Kidney (tissue), 14 donors: ENCODE measurements around the gene NRCAM. TPM values are rescaled to one million over a fixed set of nuclear protein-coding genes. Genes with fewer than 3 reads are reported as not detected.

Source experiments
- DNase-seq, 5 donors: peaks; one replicate each; pipeline ENCODE4 v3.0.0-alpha.2; 2013 to 2020
- FAIRE-seq: peaks from 2 replicates; lab custom pipeline; 2012; peaks lifted over from hg19 to GRCh38; lab: Jason Lieb, UNC
- H3K27ac ChIP-seq, 2 donors: one replicate each; pipeline ENCODE4 v1.7.0; 2013; ENCODE audit warnings: low read depth in 2 of 2, low read length in 2 of 2, inconsistent platforms in 1 of 2
- H3K27me3 ChIP-seq: one replicate; pipeline ENCODE4 v1.7.1; 2013; ENCODE audit warnings: low read length, inconsistent platforms; ENCODE audit not compliant: control insufficient read depth, insufficient read depth
- H3K36me3 ChIP-seq, 3 donors: one replicate each; pipeline versions ENCODE4 v1.7.0 to v1.7.1; 2013; ENCODE audit warnings: low read length in 3 of 3, control low read depth in 1 of 3, inconsistent platforms in 1 of 3; ENCODE audit not compliant: insufficient read depth in 3 of 3, control insufficient read depth in 2 of 3
- H3K4me1 ChIP-seq, 3 donors: one replicate each; pipeline versions ENCODE4 v1.7.0 to v1.7.1; 2013; ENCODE audit warnings: low read length in 3 of 3, inconsistent platforms in 1 of 3, low read depth in 1 of 3; ENCODE audit not compliant: control insufficient read depth in 2 of 3, insufficient read depth in 2 of 3
- H3K4me3 ChIP-seq, 3 donors: one replicate each; pipeline versions ENCODE4 v1.7.0 to v1.8.1; 2013; ENCODE audit warnings: low read length in 3 of 3, control low read depth in 1 of 3, inconsistent platforms in 1 of 3
- H3K9ac ChIP-seq, 3 donors: one replicate each; pipeline versions ENCODE4 v1.7.0 to v1.7.1; 2013; ENCODE audit warnings: low read length in 3 of 3, control low read depth in 1 of 3, inconsistent platforms in 1 of 3
- H3K9me3 ChIP-seq, 3 donors: one replicate each; pipeline versions ENCODE4 v1.7.0 to v1.7.1; 2013; ENCODE audit warnings: low read length in 3 of 3, control low read depth in 1 of 3, inconsistent platforms in 1 of 3; ENCODE audit not compliant: control insufficient read depth in 2 of 3, insufficient read depth in 1 of 3
- intact Hi-C: fragments of 100-400 bp; cut with DNase I; formaldehyde crosslinking; loops from one replicate; pipeline ENCODE4 v1.11.1; 2022
- polyA plus RNA-seq: library from polyadenylated mRNA; stranded (reverse); fragments of 350-450 nt; fragmentation: Illumina TruSeq; extraction: RNeasy Lipid Tissue Mini Kit (QIAGEN cat#74804); gene quantifications from one replicate; pipeline ENCODE4 v1.2.3, GENCODE V29; 2014; ENCODE audit warnings: low read depth, low replicate concordance; ENCODE audit not compliant: insufficient read depth
- total RNA-seq: library from RNA; stranded (reverse); fragmentation: NEBNext Ultra II Directional; extraction: Animal tissue kit (Norgen Biotek cat#: 25700); gene quantifications from one replicate; pipeline ENCODE4 v1.2.1, GENCODE V29; 2021
- TF ChIP-seq, protein P1 (sequence below): IDR thresholded peaks from 3 replicates; pipeline ENCODE4 v1.5.1; 2012; ENCODE audit warnings: mild to moderate bottlenecking, moderate library complexity, borderline replicate concordance; ENCODE audit not compliant: insufficient read depth; ENCODE audit errors: extremely low read depth
- donor health status: control.
- donor health status: control.
- donor health status: control.
- donor health status: control.
- donor health status: control.
- donor health status: DM: yes; HTN: yes; CAD: no.
- donor health status: Normal renal cell carcinoma (clear cell type).

Gene NRCAM
- total and polyA plus RNA-seq, 2 donors from 2014 or later: 16.8 to 20.6 TPM

DNA sequence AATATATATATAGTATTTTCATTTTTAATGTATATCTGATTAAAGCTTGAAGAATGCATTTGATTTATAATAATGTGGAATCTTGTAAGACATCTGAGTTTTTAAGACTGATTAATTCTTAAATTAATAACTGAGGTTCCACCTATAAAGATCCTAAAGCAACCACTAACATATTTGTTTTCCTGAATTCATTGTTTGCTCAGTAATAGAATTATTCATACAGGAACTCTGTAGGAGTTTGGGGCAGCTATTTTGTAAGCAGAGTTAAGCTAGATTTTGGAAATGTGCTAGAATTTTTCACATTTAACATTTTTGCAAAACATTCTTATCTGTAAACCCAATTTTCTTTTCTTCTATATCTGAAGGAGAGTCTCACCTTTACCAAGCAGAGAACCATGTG, 88.9 kb downstream of the NRCAM start:
- no peaks in the 10 kb centered on the region for H3K4me1 ChIP-seq
- H3K27me3 ChIP-seq: no peaks in the 10 kb centered on the region
- no peak overlapping the region for H3K4me3 ChIP-seq
- FAIRE-seq (no peak), DNase-seq (no peak)
- H3K9ac ChIP-seq: no peak overlapping the region
- H3K27ac ChIP-seq: no peak overlapping the region
- H3K9me3 ChIP-seq: no peaks in the 10 kb centered on the region
- TF ChIP-seq, protein P1, sequence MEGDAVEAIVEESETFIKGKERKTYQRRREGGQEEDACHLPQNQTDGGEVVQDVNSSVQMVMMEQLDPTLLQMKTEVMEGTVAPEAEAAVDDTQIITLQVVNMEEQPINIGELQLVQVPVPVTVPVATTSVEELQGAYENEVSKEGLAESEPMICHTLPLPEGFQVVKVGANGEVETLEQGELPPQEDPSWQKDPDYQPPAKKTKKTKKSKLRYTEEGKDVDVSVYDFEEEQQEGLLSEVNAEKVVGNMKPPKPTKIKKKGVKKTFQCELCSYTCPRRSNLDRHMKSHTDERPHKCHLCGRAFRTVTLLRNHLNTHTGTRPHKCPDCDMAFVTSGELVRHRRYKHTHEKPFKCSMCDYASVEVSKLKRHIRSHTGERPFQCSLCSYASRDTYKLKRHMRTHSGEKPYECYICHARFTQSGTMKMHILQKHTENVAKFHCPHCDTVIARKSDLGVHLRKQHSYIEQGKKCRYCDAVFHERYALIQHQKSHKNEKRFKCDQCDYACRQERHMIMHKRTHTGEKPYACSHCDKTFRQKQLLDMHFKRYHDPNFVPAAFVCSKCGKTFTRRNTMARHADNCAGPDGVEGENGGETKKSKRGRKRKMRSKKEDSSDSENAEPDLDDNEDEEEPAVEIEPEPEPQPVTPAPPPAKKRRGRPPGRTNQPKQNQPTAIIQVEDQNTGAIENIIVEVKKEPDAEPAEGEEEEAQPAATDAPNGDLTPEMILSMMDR: no peak
- intact Hi-C loops: no loop called here
- no peaks in the 10 kb centered on the region for H3K36me3 ChIP-seq

DNA sequence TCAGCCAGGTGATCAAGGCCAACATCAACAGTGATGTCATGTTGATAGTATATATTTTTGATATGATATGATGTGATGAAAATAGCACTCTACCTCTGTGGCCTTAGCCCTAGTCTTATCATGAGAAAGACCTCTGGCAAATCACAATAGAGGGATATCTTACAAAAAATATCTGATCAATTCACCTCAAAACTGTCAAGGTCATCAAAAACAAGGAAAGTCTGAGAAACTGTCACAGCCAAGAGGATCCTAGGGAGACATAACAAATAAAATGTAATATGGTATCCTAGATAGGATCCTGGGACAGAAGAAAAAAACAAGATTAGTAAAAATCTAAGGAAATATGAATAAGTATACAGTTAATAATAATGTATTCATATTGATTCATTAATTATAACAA, 92.6 kb downstream of the NRCAM start:
- Histone ChIP-seq H3K27ac (no peak overlapping the region), H3K27me3 (no peaks in the 10 kb centered on the region), H3K4me1 (peaks cover 0 to 3% (median 0%) of the 10 kb centered on the region in 3 donors), H3K4me3 (no peak overlapping the region), H3K36me3 (no peaks in the 10 kb centered on the region), H3K9me3 (no peaks in the 10 kb centered on the region), H3K9ac (no peak overlapping the region)
- TF ChIP-seq, protein P1: no peak
- DNase-seq (no peak), FAIRE-seq (no peak)
- intact Hi-C loops: no loop called here

DNA sequence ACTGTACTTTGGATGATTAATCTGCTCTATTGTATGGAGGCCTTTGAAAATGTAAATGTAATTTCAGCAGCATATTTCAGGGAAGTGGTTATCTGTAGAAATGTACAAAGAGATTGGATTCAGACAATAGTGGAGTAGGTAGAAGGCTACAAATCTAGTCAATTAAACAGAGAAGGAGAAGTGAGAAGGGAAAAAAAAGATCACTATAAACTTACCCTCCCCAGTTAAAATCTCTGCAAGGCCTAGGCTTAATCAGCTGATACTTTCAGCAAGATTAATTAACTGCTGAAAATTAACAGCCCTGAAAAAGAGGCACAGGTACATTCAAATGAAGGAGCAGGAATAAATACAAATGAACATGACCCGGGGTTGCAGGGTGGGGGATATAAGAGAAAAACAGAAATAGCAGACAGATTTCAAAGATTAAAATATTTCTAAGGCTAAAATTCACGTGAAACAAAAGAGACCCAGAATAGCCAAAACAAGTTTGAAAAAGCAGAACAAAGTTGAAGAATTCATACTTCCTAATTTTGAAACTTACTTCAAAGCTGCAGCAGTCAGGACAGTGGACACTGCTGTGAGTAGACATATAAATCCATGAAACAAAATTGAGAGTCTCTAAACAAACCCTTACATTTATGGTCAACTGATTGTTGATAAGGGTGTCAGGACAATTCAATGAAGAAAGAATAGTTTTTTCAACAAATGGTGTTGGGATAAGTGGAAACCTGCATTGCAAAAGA, 96.0 kb downstream of the NRCAM start:
- Histone ChIP-seq H3K4me3 (no peak overlapping the region), H3K36me3 (no peaks in the 10 kb centered on the region), H3K27ac (no peak overlapping the region), H3K4me1 (peaks cover 0 to 6% (median 0%) of the 10 kb centered on the region in 3 donors), H3K27me3 (no peaks in the 10 kb centered on the region), H3K9me3 (no peaks in the 10 kb centered on the region), H3K9ac (no peak overlapping the region)
- FAIRE-seq (no peak), DNase-seq (no peak)
- TF ChIP-seq, protein P1: no peak
- intact Hi-C loops: no loop called here
